RWPE2 (cell line): Measurements from ENCODE around the gene MFSD11.
A peak's percentile ranks its signal among the peaks of the same experiment; 100 is the strongest.

ENCODE experiments used
- ATAC-seq: fragments of 200-7000 bp; cut with Tn5 transposase; 3 replicates; pipeline ENCODE4 v1.9.1; 2021; ENCODE audit warnings: low read depth
- DNase-seq: peaks from one replicate; pipeline ENCODE4 v3.0.0-alpha.2; 2020; ENCODE audit warnings: low spot score
- H3K27ac ChIP-seq: fragments of 450-650 bp; 2 replicates; pipeline ENCODE4 v1.5.1; 2017; ENCODE audit warnings: mild to moderate bottlenecking; ENCODE audit not compliant: poor library complexity, severe bottlenecking
- H3K27me3 ChIP-seq: fragments of 250-450 bp; sonication (Bioruptor Pico); 2 replicates; pipeline ENCODE4 v1.5.1; 2021; ENCODE audit warnings: mild to moderate bottlenecking, moderate library complexity; ENCODE audit not compliant: insufficient read depth, poor library complexity, severe bottlenecking
- H3K36me3 ChIP-seq: fragments of 250-450 bp; sonication (Bioruptor Pico); 2 replicates; pipeline ENCODE4 v1.5.1; 2020; ENCODE audit warnings: low read depth, mild to moderate bottlenecking, moderate library complexity
- H3K4me1 ChIP-seq: fragments of 250-450 bp; sonication (Bioruptor Pico); 2 replicates; pipeline ENCODE4 v1.5.1; 2021; ENCODE audit warnings: mild to moderate bottlenecking, moderate library complexity; ENCODE audit not compliant: insufficient read depth, poor library complexity, severe bottlenecking
- H3K4me3 ChIP-seq: fragments of 250-450 bp; sonication (Bioruptor Pico); 2 replicates; pipeline ENCODE4 v1.5.1; 2021; ENCODE audit warnings: mild to moderate bottlenecking, moderate library complexity; ENCODE audit not compliant: severe bottlenecking
- H3K9me3 ChIP-seq: fragments of 250-450 bp; sonication (Bioruptor Pico); 2 replicates; pipeline ENCODE4 v1.5.1; 2021; ENCODE audit warnings: mild to moderate bottlenecking, moderate library complexity; ENCODE audit not compliant: severe bottlenecking
- CTCF ChIP-seq: fragments of 450-650 bp; IDR thresholded peaks from one replicate; pipeline ENCODE4 v1.5.1; 2017; ENCODE audit warnings: mild to moderate bottlenecking, moderate library complexity; ENCODE audit not compliant: poor library complexity, severe bottlenecking

The MFSD11 gene

GRCh38 chr17:76820561-76820960 is 82.6 kb downstream of the MFSD11 start:
- H3K27ac ChIP-seq = no peak overlapping the region
- no peak overlapping the region for H3K4me3 ChIP-seq
- no peak for DNase-seq
- H3K4me1 ChIP-seq = no peaks in the 10 kb centered on the region
- ATAC-seq = no peak
- no peaks in the 10 kb centered on the region for H3K36me3 ChIP-seq
- H3K9me3 ChIP-seq = no peaks in the 10 kb centered on the region
- H3K27me3 ChIP-seq = no peaks in the 10 kb centered on the region
- TF ChIP-seq CTCF = no peak

- Histone ChIP-seq H3K27me3 (no peaks in the 10 kb centered on the region), H3K4me3 (no peak overlapping the region), H3K36me3 (no peaks in the 10 kb centered on the region), H3K27ac (no peak overlapping the region), H3K4me1 (no peaks in the 10 kb centered on the region), H3K9me3 (no peaks in the 10 kb centered on the region)
- ATAC-seq (no peak), DNase-seq (no peak)
- no peak for TF ChIP-seq CTCF
Observed at GRCh38 chr17:76822184-76822778, 84.4 kb downstream of the MFSD11 start.

- H3K4me3 ChIP-seq = no peak overlapping the region
- TF ChIP-seq CTCF = no peak
- H3K27me3 ChIP-seq = no peaks in the 10 kb centered on the region
- H3K4me1 ChIP-seq = no peaks in the 10 kb centered on the region
- H3K27ac ChIP-seq = no peak overlapping the region
- no peak for DNase-seq
- no peak for ATAC-seq
- no peaks in the 10 kb centered on the region for H3K36me3 ChIP-seq
- H3K9me3 ChIP-seq = no peaks in the 10 kb centered on the region
Observed at GRCh38 chr17:76824093-76824492, 86.2 kb downstream of the MFSD11 start.

- H3K4me3 ChIP-seq = no peak overlapping the region
- no peak for TF ChIP-seq CTCF
- no peaks in the 10 kb centered on the region for H3K36me3 ChIP-seq
- H3K4me1 ChIP-seq = no peaks in the 10 kb centered on the region
- no peak for ATAC-seq
- H3K27ac ChIP-seq = no peak overlapping the region
- no peaks in the 10 kb centered on the region for H3K9me3 ChIP-seq
- H3K27me3 ChIP-seq = no peaks in the 10 kb centered on the region
- DNase-seq = no peak
Observed at GRCh38 chr17:76826330-76827068, 88.6 kb downstream of the MFSD11 start.

- no peaks in the 10 kb centered on the region for H3K4me1 ChIP-seq
- H3K4me3 ChIP-seq = no peak overlapping the region
- ATAC-seq (peak; percentile 27; the same call in 2 of the 3 replicates), DNase-seq (no peak)
- no peaks in the 10 kb centered on the region for H3K9me3 ChIP-seq
- no peak overlapping the region for H3K27ac ChIP-seq
- TF ChIP-seq CTCF = no peak
- H3K27me3 ChIP-seq = no peaks in the 10 kb centered on the region
- H3K36me3 ChIP-seq = no peaks in the 10 kb centered on the region
Observed at GRCh38 chr17:76827736-76828135, 89.8 kb downstream of the MFSD11 start.
